Measurements from ENCODE around the gene RDH5.

The RDH5 gene

GRCh38 chr12:55757701-55758100 lies 37.5 kb downstream of the RDH5 start:
- TF ChIP-seq, protein P1, sequence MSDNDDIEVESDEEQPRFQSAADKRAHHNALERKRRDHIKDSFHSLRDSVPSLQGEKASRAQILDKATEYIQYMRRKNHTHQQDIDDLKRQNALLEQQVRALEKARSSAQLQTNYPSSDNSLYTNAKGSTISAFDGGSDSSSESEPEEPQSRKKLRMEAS (IDR thresholded peaks at IDR 0.05): no peak
- TF ChIP-seq EP300 (IDR thresholded peaks at IDR 0.05; ENCODE audit: borderline replicate concordance) (no peak), RAD21 (IDR thresholded peaks at IDR 0.05; ENCODE audit: low read depth) (no peak), TEAD4 (IDR thresholded peaks at IDR 0.05) (no peak), TCF12 (IDR thresholded peaks at IDR 0.05; ENCODE audit: low read depth) (no peak), USF1 (IDR thresholded peaks at IDR 0.05) (no peak), FOXM1 (IDR thresholded peaks at IDR 0.05; ENCODE audit: borderline replicate concordance, low read depth) (no peak), EGR1 (IDR thresholded peaks at IDR 0.05) (no peak), NFIC (IDR thresholded peaks at IDR 0.05) (no peak), TAF1 (IDR thresholded peaks at IDR 0.05; ENCODE audit: low read depth) (no peak), YY1 (IDR thresholded peaks at IDR 0.05; ENCODE audit: low read depth) (no peak), CREB1 (IDR thresholded peaks at IDR 0.05; ENCODE audit: low read depth) (no peak)
- TF ChIP-seq, protein P2, sequence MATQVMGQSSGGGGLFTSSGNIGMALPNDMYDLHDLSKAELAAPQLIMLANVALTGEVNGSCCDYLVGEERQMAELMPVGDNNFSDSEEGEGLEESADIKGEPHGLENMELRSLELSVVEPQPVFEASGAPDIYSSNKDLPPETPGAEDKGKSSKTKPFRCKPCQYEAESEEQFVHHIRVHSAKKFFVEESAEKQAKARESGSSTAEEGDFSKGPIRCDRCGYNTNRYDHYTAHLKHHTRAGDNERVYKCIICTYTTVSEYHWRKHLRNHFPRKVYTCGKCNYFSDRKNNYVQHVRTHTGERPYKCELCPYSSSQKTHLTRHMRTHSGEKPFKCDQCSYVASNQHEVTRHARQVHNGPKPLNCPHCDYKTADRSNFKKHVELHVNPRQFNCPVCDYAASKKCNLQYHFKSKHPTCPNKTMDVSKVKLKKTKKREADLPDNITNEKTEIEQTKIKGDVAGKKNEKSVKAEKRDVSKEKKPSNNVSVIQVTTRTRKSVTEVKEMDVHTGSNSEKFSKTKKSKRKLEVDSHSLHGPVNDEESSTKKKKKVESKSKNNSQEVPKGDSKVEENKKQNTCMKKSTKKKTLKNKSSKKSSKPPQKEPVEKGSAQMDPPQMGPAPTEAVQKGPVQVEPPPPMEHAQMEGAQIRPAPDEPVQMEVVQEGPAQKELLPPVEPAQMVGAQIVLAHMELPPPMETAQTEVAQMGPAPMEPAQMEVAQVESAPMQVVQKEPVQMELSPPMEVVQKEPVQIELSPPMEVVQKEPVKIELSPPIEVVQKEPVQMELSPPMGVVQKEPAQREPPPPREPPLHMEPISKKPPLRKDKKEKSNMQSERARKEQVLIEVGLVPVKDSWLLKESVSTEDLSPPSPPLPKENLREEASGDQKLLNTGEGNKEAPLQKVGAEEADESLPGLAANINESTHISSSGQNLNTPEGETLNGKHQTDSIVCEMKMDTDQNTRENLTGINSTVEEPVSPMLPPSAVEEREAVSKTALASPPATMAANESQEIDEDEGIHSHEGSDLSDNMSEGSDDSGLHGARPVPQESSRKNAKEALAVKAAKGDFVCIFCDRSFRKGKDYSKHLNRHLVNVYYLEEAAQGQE (IDR thresholded peaks at IDR 0.05; ENCODE audit: low read depth): no peak

DNA sequence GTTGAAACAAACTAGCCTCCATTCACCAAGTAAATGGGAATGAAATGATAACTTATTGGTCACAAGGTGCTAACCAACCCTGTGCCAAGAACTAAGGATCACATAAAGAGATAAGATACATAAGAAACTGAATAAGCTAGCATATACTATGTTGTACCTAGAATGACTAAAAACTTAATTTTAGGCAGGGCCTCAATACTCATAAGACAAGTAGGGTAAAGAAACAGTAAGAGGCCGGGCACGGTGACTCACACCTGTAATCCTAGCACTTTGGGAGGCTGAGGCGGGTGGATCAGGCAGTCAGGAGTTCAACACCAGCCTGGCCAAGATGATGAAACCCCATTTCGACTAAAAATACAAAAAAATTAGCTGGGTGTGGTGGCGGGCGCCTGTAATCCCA lies 40.5 kb downstream of the RDH5 start:
- no peak for TF ChIP-seq CEBPB (IDR thresholded peaks at IDR 0.05)
- no peak for TF ChIP-seq NFIC (IDR thresholded peaks at IDR 0.05)
- no peak for TF ChIP-seq ZBTB7A (IDR thresholded peaks at IDR 0.05; ENCODE audit: low read depth)
- TF ChIP-seq EP300 (IDR thresholded peaks at IDR 0.05; ENCODE audit: borderline replicate concordance): no peak
- no peak for TF ChIP-seq RAD21 (IDR thresholded peaks at IDR 0.05; ENCODE audit: low read depth)
- TF ChIP-seq TAF1 (IDR thresholded peaks at IDR 0.05; ENCODE audit: low read depth): no peak
- TF ChIP-seq YY1 (IDR thresholded peaks at IDR 0.05; ENCODE audit: low read depth): no peak
- no peak for TF ChIP-seq FOXM1 (IDR thresholded peaks at IDR 0.05; ENCODE audit: borderline replicate concordance, low read depth)
- no peak for TF ChIP-seq TCF12 (IDR thresholded peaks at IDR 0.05; ENCODE audit: low read depth)
- TF ChIP-seq USF1 (IDR thresholded peaks at IDR 0.05): no peak
- TF ChIP-seq, protein P2 (IDR thresholded peaks at IDR 0.05; ENCODE audit: low read depth): no peak
- TF ChIP-seq CREB1 (IDR thresholded peaks at IDR 0.05; ENCODE audit: low read depth): no peak
- no peak for TF ChIP-seq EGR1 (IDR thresholded peaks at IDR 0.05)
- TF ChIP-seq, protein P1 (IDR thresholded peaks at IDR 0.05): no peak

DNA sequence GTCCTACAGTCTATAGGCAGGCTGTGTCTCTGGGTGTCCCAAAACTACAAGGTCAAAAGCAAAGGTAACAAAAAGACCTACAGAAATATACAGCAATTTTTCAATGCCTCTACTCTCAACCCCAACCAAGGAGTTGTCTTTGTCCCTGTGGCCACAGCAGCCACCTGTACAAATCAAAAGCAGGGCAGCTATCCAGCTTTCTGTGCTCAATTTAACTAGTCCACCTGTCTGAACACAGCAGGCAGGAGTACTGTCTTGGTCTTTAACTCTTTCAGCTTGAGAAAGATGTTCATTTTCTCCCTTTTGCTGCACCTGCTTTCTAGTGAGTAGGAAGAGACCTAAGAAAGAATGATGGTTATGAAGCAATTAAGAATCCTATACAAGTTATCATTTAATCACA lies 42.5 kb downstream of the RDH5 start:
- no peak for TF ChIP-seq TAF1 (IDR thresholded peaks at IDR 0.05; ENCODE audit: low read depth)
- TF ChIP-seq TEAD4 (IDR thresholded peaks at IDR 0.05): no peak
- TF ChIP-seq YY1 (IDR thresholded peaks at IDR 0.05; ENCODE audit: low read depth): no peak
- no peak for TF ChIP-seq TCF12 (IDR thresholded peaks at IDR 0.05; ENCODE audit: low read depth)
- no peak for TF ChIP-seq CEBPB (IDR thresholded peaks at IDR 0.05)
- no peak for TF ChIP-seq FOXM1 (IDR thresholded peaks at IDR 0.05; ENCODE audit: borderline replicate concordance, low read depth)
- no peak for TF ChIP-seq RAD21 (IDR thresholded peaks at IDR 0.05; ENCODE audit: low read depth)
- no peak for TF ChIP-seq EP300 (IDR thresholded peaks at IDR 0.05; ENCODE audit: borderline replicate concordance)
- TF ChIP-seq ZBTB7A (IDR thresholded peaks at IDR 0.05; ENCODE audit: low read depth): no peak
- no peak for TF ChIP-seq USF1 (IDR thresholded peaks at IDR 0.05)
- TF ChIP-seq, protein P1 (IDR thresholded peaks at IDR 0.05): no peak
- no peak for TF ChIP-seq NFIC (IDR thresholded peaks at IDR 0.05)
- TF ChIP-seq, protein P2 (IDR thresholded peaks at IDR 0.05; ENCODE audit: low read depth): no peak
- no peak for TF ChIP-seq EGR1 (IDR thresholded peaks at IDR 0.05)
- no peak for TF ChIP-seq CREB1 (IDR thresholded peaks at IDR 0.05; ENCODE audit: low read depth)

Data from Ishikawa (cell line).